SU-DHL-6 (cell line): ENCODE results near the gene TRPM2.

Experiments
- EZH2phosphoT487 ChIP-seq: fragments of 200-600 bp; sonication (generic), shearing (Covaris generic); conservative IDR thresholded peaks from 2 replicates; pipeline ENCODE4 v1.6.1; 2018; ENCODE audit warnings: mild to moderate bottlenecking, antibody characterized with exemption, low read length, moderate library complexity, mixed read lengths
- TF ChIP-seq, protein P1 (sequence below): fragments of 200-600 bp; sonication (generic); IDR thresholded peaks from one replicate; pipeline ENCODE4 v1.5.1; 2017; ENCODE audit warnings: antibody characterized with exemption, mild to moderate bottlenecking, low read length, moderate library complexity; ENCODE audit not compliant: insufficient read depth, poor library complexity, severe bottlenecking

- no peak for TF ChIP-seq EZH2phosphoT487
- TF ChIP-seq, protein P1, sequence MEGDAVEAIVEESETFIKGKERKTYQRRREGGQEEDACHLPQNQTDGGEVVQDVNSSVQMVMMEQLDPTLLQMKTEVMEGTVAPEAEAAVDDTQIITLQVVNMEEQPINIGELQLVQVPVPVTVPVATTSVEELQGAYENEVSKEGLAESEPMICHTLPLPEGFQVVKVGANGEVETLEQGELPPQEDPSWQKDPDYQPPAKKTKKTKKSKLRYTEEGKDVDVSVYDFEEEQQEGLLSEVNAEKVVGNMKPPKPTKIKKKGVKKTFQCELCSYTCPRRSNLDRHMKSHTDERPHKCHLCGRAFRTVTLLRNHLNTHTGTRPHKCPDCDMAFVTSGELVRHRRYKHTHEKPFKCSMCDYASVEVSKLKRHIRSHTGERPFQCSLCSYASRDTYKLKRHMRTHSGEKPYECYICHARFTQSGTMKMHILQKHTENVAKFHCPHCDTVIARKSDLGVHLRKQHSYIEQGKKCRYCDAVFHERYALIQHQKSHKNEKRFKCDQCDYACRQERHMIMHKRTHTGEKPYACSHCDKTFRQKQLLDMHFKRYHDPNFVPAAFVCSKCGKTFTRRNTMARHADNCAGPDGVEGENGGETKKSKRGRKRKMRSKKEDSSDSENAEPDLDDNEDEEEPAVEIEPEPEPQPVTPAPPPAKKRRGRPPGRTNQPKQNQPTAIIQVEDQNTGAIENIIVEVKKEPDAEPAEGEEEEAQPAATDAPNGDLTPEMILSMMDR = no peak
These were observed 25.8 kb upstream of the TRPM2 start for GRCh38 chr21:44327603-44327974.
